Trophoblast cell (in vitro differentiated cells and primary cell): ENCODE results near the gene ZBTB8B.

Source experiments
- DNase-seq, 2 donors: peaks; one replicate each; pipeline ENCODE4 v3.0.0-alpha.2; 2016
- H2AFZ ChIP-seq: 2 replicates; pipeline ENCODE4 v1.6.1; 2013; ENCODE audit warnings: low read length, moderate library complexity, mild to moderate bottlenecking; ENCODE audit not compliant: insufficient read depth, poor library complexity
- H2AK5ac ChIP-seq: 2 replicates; pipeline ENCODE4 v1.6.1; 2013; ENCODE audit warnings: mild to moderate bottlenecking, low read length
- H2BK120ac ChIP-seq: 2 replicates; pipeline ENCODE4 v1.6.1; 2013; ENCODE audit warnings: low read length, mild to moderate bottlenecking, moderate library complexity; ENCODE audit not compliant: insufficient read depth, poor library complexity
- H2BK12ac ChIP-seq: 2 replicates; pipeline ENCODE4 v1.6.1; 2013; ENCODE audit warnings: mild to moderate bottlenecking, low read length, moderate library complexity
- H2BK5ac ChIP-seq: 2 replicates; pipeline ENCODE4 v1.6.1; 2013; ENCODE audit warnings: low read length, low read depth, moderate library complexity, mild to moderate bottlenecking; ENCODE audit not compliant: poor library complexity
- H3K14ac ChIP-seq: 2 replicates; pipeline ENCODE4 v1.6.1; 2013; ENCODE audit warnings: mild to moderate bottlenecking, low read length
- H3K18ac ChIP-seq: 2 replicates; pipeline ENCODE4 v1.6.1; 2013; ENCODE audit warnings: mild to moderate bottlenecking, low read length
- H3K23ac ChIP-seq: 2 replicates; pipeline ENCODE4 v1.6.1; 2013; ENCODE audit warnings: low read length
- H3K27ac ChIP-seq: 2 replicates; pipeline ENCODE4 v1.5.1; 2013; ENCODE audit warnings: low read depth, mild to moderate bottlenecking, inconsistent platforms, low read length, moderate library complexity
- H3K27me3 ChIP-seq: 2 replicates; pipeline ENCODE4 v1.6.1; 2013; ENCODE audit warnings: inconsistent platforms, mild to moderate bottlenecking, low read length, moderate library complexity; ENCODE audit not compliant: insufficient read depth
- H3K36me3 ChIP-seq, 2 experiments: 1 replicate in 1 of 2; 2 replicates in 1 of 2; pipeline ENCODE4 v1.6.1; 2013; ENCODE audit warnings: low read length in 2 of 2, mild to moderate bottlenecking in 2 of 2, moderate library complexity in 1 of 2; ENCODE audit not compliant: insufficient read depth in 2 of 2, control insufficient read depth in 1 of 2
- H3K4ac ChIP-seq: 2 replicates; pipeline ENCODE4 v1.6.1; 2013; ENCODE audit warnings: low read depth, mild to moderate bottlenecking, low read length, moderate library complexity
- H3K4me1 ChIP-seq, 2 experiments: 1 replicate in 1 of 2; 2 replicates in 1 of 2; pipeline ENCODE4 v1.6.1; 2013; ENCODE audit warnings: low read length in 2 of 2, mild to moderate bottlenecking in 2 of 2, moderate library complexity in 1 of 2; ENCODE audit not compliant: insufficient read depth in 2 of 2, control insufficient read depth in 1 of 2
- H3K4me2 ChIP-seq: 2 replicates; pipeline ENCODE4 v1.6.1; 2013; ENCODE audit warnings: inconsistent platforms, mild to moderate bottlenecking, low read length, moderate library complexity
- H3K4me3 ChIP-seq: 2 replicates; pipeline ENCODE4 v1.5.1; 2013; ENCODE audit warnings: mild to moderate bottlenecking, low read depth, low read length, inconsistent platforms
- H3K79me1 ChIP-seq: one replicate; pipeline ENCODE4 v1.6.1; 2013; ENCODE audit warnings: low read length
- H3K79me2 ChIP-seq: 2 replicates; pipeline ENCODE4 v1.6.1; 2013; ENCODE audit warnings: low read length, mild to moderate bottlenecking; ENCODE audit not compliant: control insufficient read depth, insufficient read depth, poor library complexity
- H3K9ac ChIP-seq: 2 replicates; pipeline ENCODE4 v1.6.1; 2013; ENCODE audit warnings: mild to moderate bottlenecking, low read length
- H3K9me3 ChIP-seq: 2 replicates; pipeline ENCODE4 v1.6.1; 2013; ENCODE audit warnings: low read depth, mild to moderate bottlenecking, control low read depth, inconsistent platforms, low read length; ENCODE audit not compliant: insufficient read depth
- H4K12ac ChIP-seq: 2 replicates; pipeline ENCODE4 v1.6.1; 2013; ENCODE audit warnings: low read depth, mild to moderate bottlenecking, low read length, moderate library complexity
- H4K8ac ChIP-seq: 2 replicates; pipeline ENCODE4 v1.6.1; 2013; ENCODE audit warnings: low read depth, mild to moderate bottlenecking, low read length, moderate library complexity
- H4K91ac ChIP-seq: one replicate; pipeline ENCODE4 v1.6.1; 2013; ENCODE audit warnings: low read depth, mild to moderate bottlenecking, low read length, moderate library complexity
- WGBS: extraction: QIAGEN DNeasy Blood & Tissue Kit; methylation state at CpG from one replicate; pipeline ENCODE4 v1.1.7; 2013; ENCODE audit warnings: missing lambda C conversion rate; ENCODE audit not compliant: insufficient read length, insufficient coverage; ENCODE audit errors: extremely low coverage; 5-methylcytosine and 5-hydroxymethylcytosine counted together

The ZBTB8B gene

GRCh38 chr1:32485554-32486255, 20.8 kb downstream of the ZBTB8B start:
- Histone ChIP-seq H4K8ac (no peak overlapping the region), H3K4me2 (no peak overlapping the region), H3K79me2 (no peaks in the 10 kb centered on the region), H2BK12ac (peak overlapping the region; percentile 88), H3K4ac (no peak overlapping the region), H3K4me1 (peaks cover 8 to 16% of the 10 kb centered on the region in 2 experiments), H2BK5ac (peak overlapping the region; percentile 66), H3K79me1 (peaks cover 8% of the 10 kb centered on the region), H4K12ac (no peak overlapping the region), H3K23ac (no peak overlapping the region), H3K36me3 (peaks cover 0 to 2% of the 10 kb centered on the region in 2 experiments), H3K27ac (peak overlapping the region; percentile 58), H2AK5ac (no peak overlapping the region), H4K91ac (peak overlapping the region; percentile 88), H3K18ac (no peak overlapping the region), H3K14ac (peak overlapping the region; percentile 54), H3K27me3 (no peaks in the 10 kb centered on the region), H3K4me3 (no peak overlapping the region), H3K9me3 (no peaks in the 10 kb centered on the region), H2BK120ac (peak overlapping the region; percentile 93), H3K9ac (no peak overlapping the region), H2AFZ (no peak overlapping the region)
- WGBS, result no CpG with 5 or more reads among the region's 3 CpGs
- DNase-seq, result peak; percentile 36 to 59

GRCh38 chr1:32486463-32487113, 21.7 kb downstream of the ZBTB8B start:
- Histone ChIP-seq H3K23ac (no peak overlapping the region), H3K4me2 (peak overlapping the region; percentile 52), H2AK5ac (peak overlapping the region; percentile 25), H3K4me1 (peaks cover 8 to 16% of the 10 kb centered on the region in 2 experiments), H3K36me3 (peaks cover 0 to 2% of the 10 kb centered on the region in 2 experiments), H3K27ac (peak overlapping the region; percentile 58), H2BK120ac (peak overlapping the region; percentile 93), H4K91ac (peak overlapping the region; percentile 88), H4K8ac (peak overlapping the region; percentile 23), H3K14ac (peak overlapping the region; percentile 54), H3K27me3 (no peaks in the 10 kb centered on the region), H3K18ac (peak overlapping the region; percentile 55), H2AFZ (no peak overlapping the region), H4K12ac (no peak overlapping the region), H3K79me2 (no peaks in the 10 kb centered on the region), H3K4me3 (no peak overlapping the region), H3K9me3 (no peaks in the 10 kb centered on the region), H2BK12ac (peak overlapping the region; percentile 88), H3K9ac (no peak overlapping the region), H3K79me1 (peaks cover 8% of the 10 kb centered on the region), H3K4ac (no peak overlapping the region), H2BK5ac (peak overlapping the region; percentile 66)
- no CpG with 5 or more reads among the region's 7 CpGs for WGBS
- peak; percentile 63 to 88 for DNase-seq

GRCh38 chr1:32487182-32487581, 22.3 kb downstream of the ZBTB8B start:
- H3K79me1 ChIP-seq, result peaks cover 8% of the 10 kb centered on the region
- WGBS, result no CpG with 5 or more reads among the region's 5 CpGs

DNA sequence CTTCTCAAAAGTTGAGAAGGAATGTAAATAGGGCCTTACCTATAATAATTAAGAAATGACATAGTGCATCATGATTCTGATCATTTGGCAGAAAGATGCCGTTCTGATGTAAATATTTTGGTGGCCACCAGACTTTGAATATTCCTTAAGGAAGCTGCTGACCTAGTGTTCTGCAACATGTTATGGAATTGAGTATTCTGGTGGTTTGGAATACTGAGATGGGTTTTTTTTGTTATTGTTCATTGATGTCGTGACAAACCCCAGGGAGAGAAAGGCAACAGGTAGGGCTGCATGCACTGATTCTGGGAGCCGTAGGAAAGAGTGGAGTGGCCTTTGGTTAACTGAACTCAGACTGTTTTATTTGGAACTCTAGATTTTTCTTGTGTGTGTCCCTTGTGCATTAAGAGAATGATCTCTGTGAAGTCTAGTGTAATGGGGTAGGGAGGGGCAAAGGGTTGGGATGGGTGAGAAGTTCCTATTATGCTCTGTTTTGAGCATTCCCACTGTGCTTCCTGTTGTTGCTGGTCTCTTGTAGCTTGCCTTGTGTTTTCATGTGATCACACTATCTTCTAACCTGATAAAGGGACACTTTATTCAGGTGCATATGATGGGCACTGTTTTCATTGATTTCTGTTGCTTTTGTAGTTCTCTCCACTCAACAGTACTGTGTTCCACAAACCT, 25.0 kb downstream of the ZBTB8B start:
- H4K12ac ChIP-seq, result no peak overlapping the region
- no peak overlapping the region for H3K4ac ChIP-seq
- peaks cover 16 to 30% of the 10 kb centered on the region in 2 experiments for H3K4me1 ChIP-seq
- no CpG with 5 or more reads among the region's 3 CpGs for WGBS
- H3K4me3 ChIP-seq, result no peak overlapping the region
- H3K79me2 ChIP-seq, result peaks cover 3% of the 10 kb centered on the region
- no peaks in the 10 kb centered on the region for H3K27me3 ChIP-seq
- no peak overlapping the region for H3K14ac ChIP-seq
- H2AK5ac ChIP-seq, result no peak overlapping the region
- no peak overlapping the region for H3K27ac ChIP-seq
- no peaks in the 10 kb centered on the region for H3K9me3 ChIP-seq
- H3K18ac ChIP-seq, result no peak overlapping the region
- H2BK5ac ChIP-seq, result no peak overlapping the region
- H2BK12ac ChIP-seq, result no peak overlapping the region
- H3K36me3 ChIP-seq, result no peaks in the 10 kb centered on the region
- no peak overlapping the region for H4K91ac ChIP-seq
- H3K4me2 ChIP-seq, result no peak overlapping the region
- H2BK120ac ChIP-seq, result no peak overlapping the region
- H3K79me1 ChIP-seq, result peaks cover 23% of the 10 kb centered on the region
- no peak overlapping the region for H3K9ac ChIP-seq
- H4K8ac ChIP-seq, result no peak overlapping the region
- H2AFZ ChIP-seq, result no peak overlapping the region
- no peak for DNase-seq
- no peak overlapping the region for H3K23ac ChIP-seq

More at GRCh38 chr1:32487182-32487581, 22.3 kb downstream of the ZBTB8B start:
- H4K8ac ChIP-seq, result no peak overlapping the region
- H3K27ac ChIP-seq, result peak overlapping the region; percentile 63
- H3K9me3 ChIP-seq, result no peaks in the 10 kb centered on the region
- no peak overlapping the region for H4K12ac ChIP-seq
- H3K23ac ChIP-seq, result no peak overlapping the region
- peak overlapping the region; percentile 16 for H4K91ac ChIP-seq
- no peaks in the 10 kb centered on the region for H3K27me3 ChIP-seq
- no peak overlapping the region for H3K4ac ChIP-seq
- H2AK5ac ChIP-seq, result no peak overlapping the region
- no peak overlapping the region for H2AFZ ChIP-seq
- H3K14ac ChIP-seq, result no peak overlapping the region
- DNase-seq, result peak; percentile 67 to 90
- H2BK5ac ChIP-seq, result peak overlapping the region; percentile 14
- H3K36me3 ChIP-seq, result peaks cover 0 to 2% of the 10 kb centered on the region in 2 experiments
- no peaks in the 10 kb centered on the region for H3K79me2 ChIP-seq
- H3K4me2 ChIP-seq, result no peak overlapping the region
- H3K9ac ChIP-seq, result no peak overlapping the region
- H3K18ac ChIP-seq, result no peak overlapping the region
- peak overlapping the region; percentile 6 for H2BK12ac ChIP-seq
- H3K4me3 ChIP-seq, result no peak overlapping the region
- H2BK120ac ChIP-seq, result peak overlapping the region; percentile 87
- H3K4me1 ChIP-seq, result peaks cover 8 to 16% of the 10 kb centered on the region in 2 experiments
